GM21825 (cell line): ENCODE results near the gene FCHO2.

ENCODE experiments used
- ATAC-seq: cut with Tn5 transposase; IDR thresholded peaks from one replicate; pipeline ENCODE4 v1.9.1; 2021; ENCODE audit warnings: mild to moderate bottlenecking, moderate library complexity; ENCODE audit not compliant: unreplicated experiment

FCHO2 gene

DNA sequence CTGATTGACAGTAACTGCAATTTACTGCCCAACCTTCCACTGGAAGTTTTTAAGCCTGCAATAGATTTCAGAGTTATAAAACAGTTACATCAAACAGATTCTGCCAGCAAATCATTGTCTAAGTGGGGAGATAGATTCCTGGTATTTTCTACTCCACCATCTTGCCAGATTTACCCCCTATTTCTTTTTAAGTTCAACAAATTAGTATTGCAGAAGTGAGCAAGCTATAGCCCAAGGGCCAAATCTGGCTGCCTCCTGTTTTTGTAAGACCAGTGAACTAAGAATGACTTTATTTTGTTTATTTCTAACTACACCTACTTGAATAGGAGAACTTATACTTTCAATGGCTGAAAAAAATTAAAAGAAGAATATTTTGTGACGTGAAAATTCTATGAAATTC, 155.7 kb downstream of the FCHO2 start:
- ATAC-seq, result no peak

DNA sequence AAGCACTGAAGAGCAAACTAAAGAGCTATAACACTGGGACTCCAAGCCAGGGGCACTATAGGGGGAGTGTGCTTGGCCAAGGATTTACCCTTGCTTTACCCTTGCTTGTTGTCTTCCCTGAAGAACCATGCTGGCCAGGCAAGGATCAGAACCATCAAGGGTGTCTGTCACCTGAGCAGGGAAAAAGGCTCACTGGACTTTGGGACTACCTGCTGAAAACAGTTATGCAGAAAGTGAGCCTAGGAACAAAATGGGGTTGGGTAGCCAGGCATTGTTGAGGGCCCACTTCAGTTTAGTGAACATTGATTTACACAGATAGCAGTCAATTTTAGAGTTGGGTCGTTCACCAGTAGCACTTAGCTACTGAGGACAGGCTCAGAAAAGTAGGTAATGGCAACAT, 156.5 kb downstream of the FCHO2 start:
- no peak for ATAC-seq

- ATAC-seq, result no peak
Measured at GRCh38 chr5:73114044-73114688, 158.3 kb downstream of the FCHO2 start.

- no peak for ATAC-seq
Measured at GRCh38 chr5:73115399-73116051, 159.7 kb downstream of the FCHO2 start.

DNA sequence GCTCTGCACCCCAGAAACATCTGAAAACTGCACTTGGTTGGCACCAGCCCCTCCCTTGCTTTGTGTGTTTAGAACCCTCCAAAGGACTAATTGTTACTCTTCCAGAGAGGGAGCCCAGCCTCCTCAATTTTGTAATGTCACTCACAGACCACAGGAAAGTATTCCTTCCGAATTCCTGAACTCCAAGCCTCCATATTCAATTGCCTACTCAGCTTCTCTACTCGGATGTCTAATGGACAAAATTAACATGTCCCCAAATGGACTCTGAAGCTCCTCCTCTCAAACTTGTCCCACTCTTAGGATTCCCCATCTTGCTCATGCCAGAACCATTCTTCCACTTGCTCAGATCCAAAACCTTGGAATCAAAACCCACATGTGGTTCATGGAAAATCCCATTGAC, 160.7 kb downstream of the FCHO2 start:
- ATAC-seq, result no peak

- ATAC-seq, result no peak
Measured at GRCh38 chr5:73117088-73117740, 161.4 kb downstream of the FCHO2 start.

GRCh38 chr5:73118391-73118973, 162.6 kb downstream of the FCHO2 start:
- no peak for ATAC-seq

DNA sequence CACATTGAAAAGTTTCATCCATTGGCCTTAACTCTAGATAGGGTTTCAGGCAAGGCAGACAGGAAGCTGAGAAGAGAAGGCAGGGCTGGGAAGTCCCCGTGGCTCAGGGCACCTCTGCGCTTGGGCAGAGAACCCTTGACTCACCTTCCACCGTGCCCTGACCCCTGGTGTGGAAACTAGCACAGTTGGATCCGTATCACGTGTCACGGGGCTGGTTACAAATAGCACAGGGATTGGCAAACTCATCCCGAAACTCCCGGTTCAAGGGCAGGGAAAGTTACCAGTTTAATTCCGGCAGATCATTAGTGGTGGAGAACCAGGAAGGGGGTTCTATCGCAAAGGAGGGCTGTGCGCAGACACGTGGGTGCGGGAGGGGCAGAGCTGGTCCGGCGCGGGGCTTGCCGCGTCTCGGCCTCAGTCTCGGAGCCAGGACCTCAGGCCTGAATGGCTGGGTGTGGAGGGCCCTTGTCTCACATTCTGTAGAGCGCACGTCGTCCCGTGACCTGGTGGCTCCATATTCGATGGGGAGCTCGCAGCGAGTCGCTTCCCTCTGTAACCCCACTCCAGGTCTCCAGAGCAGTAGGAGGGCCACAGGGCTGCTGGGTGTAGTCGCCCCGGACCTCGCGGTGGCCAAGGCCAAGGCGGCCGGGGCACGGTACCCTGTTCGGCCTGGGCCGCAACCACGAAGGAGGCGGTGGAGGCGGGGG, 163.8 kb downstream of the FCHO2 start:
- no peak for ATAC-seq

DNA sequence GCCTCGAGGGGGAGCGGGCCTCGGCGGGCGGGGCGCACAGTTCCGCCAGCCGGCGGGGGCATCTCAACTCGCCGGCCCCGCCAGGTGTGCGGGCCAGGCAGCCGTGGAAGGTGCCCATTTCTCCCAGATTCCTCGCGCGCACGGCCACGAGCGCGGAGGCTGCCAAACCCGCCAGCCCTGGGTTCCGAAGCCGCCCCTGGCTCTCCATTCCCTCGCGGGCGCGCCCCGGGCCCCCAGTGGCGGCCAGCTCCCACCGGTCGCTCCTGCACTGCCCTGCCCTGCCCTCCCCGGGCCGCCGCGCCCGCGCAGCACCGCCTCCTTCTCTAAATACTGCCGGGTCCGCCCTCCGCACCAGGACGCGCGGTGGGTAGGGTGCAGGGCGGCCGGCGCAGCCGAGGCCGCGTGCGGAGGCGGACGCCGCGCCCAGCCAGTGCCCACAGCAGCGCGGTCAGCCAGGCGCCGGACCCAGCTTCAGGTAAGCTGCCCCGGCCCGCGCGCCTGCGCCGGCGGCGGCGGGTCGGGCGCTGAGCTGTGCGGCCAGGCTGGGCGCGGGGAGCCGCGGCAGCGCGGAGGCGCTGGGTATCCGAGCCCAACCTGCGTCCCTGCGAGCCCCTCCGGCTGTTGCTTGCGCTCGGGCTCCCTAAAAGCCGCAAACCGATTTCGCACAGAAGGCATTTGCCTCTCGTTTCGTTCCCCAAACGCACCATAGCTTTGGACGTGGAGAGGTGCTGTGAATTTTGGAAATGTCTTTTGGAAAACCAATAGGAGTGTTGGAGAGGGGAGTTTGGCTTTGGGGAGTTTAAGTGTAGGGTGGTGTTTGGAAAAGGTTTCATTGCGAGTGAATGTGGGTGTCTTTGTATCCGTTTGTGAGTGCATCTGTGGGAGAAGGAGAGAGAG, 164.6 kb downstream of the FCHO2 start, which contains the start of gene TMEM171:
Gene TMEM171 (plus strand): TSS at position 354 of the 897 bp plus-strand sequence. CDS start 2,799 bp downstream, outside the sequence.
- ATAC-seq, result no peak

DNA sequence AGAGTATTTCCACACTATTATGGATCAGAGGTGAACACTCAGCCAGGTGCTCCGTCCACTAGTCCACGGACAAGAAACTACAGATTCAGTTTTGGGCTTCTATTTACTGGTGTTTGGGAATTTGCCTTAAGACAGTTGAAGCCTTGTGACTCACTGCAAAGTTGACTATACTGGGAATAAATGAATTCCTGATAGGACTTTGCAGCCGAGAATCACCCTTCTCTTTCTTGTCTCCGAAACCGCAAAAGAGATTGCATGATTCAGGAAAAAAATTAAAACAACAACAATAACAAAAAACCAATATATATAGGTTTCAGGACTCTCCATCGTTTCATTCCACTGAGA, 165.2 kb downstream of the FCHO2 start:
- no peak for ATAC-seq

- no peak for ATAC-seq
Measured at GRCh38 chr5:73122875-73123810, 167.3 kb downstream of the FCHO2 start.

- ATAC-seq, result no peak
Measured at GRCh38 chr5:73125289-73125688, 169.4 kb downstream of the FCHO2 start.

DNA sequence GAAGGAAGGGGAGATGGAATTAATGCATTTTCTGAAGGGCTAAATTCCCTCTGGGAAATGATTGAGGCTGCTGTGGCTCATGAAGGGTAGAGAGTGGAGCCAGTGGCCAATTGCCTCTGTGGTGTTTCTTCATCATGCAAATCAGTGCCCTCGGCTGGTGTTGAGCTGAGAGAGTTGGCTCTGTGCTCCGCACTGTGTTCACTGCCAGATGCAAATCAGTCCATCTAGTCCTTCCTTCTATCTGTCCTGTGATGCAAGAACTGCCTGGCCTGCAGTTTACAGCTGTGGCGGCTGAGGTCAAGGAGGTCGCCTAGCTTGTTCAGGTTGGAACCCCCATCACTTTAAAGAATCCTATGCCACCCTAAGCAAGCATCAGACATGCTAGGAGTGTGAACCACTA, 170.5 kb downstream of the FCHO2 start:
- no peak for ATAC-seq

DNA sequence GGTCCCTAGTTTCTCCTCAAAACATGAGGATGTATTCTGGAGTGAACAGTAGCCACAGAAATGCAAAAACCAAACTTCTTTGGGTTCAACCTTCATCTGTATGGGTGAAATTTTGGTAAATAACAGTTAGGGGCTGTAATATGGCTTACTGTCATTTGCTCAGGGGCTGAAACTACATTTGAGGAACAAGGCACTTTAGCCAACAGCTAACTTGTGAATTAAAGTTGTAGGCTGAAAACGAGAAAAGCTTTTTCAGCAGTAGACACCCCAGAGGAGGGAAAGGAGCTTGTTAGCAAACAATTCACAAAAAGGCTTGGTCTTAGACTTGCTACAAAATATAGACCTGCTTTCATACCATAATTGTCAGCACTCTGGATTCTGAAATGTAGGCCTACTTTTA, 171.1 kb downstream of the FCHO2 start:
- ATAC-seq, result no peak

GRCh38 chr5:73129143-73129542, 173.3 kb downstream of the FCHO2 start:
- no peak for ATAC-seq

- no peak for ATAC-seq
Measured at GRCh38 chr5:73130811-73131210, 175.0 kb downstream of the FCHO2 start.

- ATAC-seq, result no peak
Measured at GRCh38 chr5:73131711-73132425, 176.0 kb downstream of the FCHO2 start.

DNA sequence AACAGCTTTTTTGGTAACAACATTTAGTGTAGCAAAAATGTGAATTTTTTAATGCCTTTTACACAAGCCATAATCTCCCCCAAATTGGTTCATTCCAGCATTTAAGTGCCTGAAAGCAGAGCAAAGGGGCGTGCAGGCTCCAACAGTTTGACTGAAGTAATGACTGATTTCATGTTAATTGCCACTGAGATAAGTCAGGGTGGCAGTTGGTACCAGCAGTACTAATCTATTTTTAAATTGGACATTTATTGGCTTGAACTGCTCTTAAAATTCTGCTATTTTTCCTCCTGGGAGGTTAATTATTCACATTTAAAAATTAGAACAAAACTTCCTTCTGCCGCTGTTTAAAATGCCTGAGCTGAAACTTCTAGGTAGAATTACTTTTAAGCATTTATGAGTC, 176.9 kb downstream of the FCHO2 start:
- no peak for ATAC-seq

- ATAC-seq, result no peak
Measured at GRCh38 chr5:73135021-73135420, 179.2 kb downstream of the FCHO2 start.
